ENCODE measurements around the gene NCK2.

DNA sequence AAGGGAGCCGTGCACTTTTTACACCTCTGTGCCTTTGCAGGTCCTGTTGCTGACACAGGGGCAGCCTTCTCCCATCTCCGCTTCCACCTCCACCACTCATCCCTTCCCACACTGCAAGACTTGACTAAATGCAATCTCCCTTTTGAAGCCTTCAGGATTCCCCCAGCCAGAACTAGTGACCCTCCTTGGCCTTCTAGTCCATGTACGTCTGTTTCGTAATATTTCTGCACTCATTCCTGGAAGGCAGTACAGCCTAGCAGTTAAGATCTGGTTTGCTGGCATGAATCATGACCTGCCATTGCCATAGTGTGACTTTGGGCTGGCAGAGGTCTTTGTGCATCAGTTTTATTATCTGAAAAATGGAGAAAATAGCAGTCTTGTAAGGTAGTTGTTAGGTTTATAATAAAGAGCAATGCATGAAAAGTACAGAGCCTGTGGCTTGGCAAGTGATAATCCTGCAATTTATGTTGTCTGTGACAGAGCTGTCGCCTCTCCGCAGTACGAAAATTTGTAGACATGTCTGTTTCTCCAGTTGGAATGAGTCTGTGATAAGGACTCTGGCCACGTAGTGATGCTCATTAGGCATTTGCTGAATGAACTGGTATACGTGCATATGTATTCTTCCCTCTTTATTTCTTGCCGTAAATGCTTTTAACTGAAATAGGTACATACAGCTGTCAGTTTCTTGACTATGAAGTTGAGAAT is 36.7 kb downstream of the NCK2 start:
- TF ChIP-seq HDAC2 (IDR thresholded peaks at IDR 0.05) (no peak), BCL11A (IDR thresholded peaks at IDR 0.05; ENCODE audit: low read depth, low read length) (no peak)
- TF ChIP-seq, protein P1, sequence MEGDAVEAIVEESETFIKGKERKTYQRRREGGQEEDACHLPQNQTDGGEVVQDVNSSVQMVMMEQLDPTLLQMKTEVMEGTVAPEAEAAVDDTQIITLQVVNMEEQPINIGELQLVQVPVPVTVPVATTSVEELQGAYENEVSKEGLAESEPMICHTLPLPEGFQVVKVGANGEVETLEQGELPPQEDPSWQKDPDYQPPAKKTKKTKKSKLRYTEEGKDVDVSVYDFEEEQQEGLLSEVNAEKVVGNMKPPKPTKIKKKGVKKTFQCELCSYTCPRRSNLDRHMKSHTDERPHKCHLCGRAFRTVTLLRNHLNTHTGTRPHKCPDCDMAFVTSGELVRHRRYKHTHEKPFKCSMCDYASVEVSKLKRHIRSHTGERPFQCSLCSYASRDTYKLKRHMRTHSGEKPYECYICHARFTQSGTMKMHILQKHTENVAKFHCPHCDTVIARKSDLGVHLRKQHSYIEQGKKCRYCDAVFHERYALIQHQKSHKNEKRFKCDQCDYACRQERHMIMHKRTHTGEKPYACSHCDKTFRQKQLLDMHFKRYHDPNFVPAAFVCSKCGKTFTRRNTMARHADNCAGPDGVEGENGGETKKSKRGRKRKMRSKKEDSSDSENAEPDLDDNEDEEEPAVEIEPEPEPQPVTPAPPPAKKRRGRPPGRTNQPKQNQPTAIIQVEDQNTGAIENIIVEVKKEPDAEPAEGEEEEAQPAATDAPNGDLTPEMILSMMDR (IDR thresholded peaks at IDR 0.05 in 2 of 3, conservative IDR thresholded peaks at IDR 0.05 in 1 of 3; ENCODE audit: control insufficient read depth in 2 of 3, extremely low read depth in 1 of 3, insufficient read depth in 1 of 3, low read depth in 3 of 3, low read length in 3 of 3): no peak
- TF ChIP-seq, protein P2, sequence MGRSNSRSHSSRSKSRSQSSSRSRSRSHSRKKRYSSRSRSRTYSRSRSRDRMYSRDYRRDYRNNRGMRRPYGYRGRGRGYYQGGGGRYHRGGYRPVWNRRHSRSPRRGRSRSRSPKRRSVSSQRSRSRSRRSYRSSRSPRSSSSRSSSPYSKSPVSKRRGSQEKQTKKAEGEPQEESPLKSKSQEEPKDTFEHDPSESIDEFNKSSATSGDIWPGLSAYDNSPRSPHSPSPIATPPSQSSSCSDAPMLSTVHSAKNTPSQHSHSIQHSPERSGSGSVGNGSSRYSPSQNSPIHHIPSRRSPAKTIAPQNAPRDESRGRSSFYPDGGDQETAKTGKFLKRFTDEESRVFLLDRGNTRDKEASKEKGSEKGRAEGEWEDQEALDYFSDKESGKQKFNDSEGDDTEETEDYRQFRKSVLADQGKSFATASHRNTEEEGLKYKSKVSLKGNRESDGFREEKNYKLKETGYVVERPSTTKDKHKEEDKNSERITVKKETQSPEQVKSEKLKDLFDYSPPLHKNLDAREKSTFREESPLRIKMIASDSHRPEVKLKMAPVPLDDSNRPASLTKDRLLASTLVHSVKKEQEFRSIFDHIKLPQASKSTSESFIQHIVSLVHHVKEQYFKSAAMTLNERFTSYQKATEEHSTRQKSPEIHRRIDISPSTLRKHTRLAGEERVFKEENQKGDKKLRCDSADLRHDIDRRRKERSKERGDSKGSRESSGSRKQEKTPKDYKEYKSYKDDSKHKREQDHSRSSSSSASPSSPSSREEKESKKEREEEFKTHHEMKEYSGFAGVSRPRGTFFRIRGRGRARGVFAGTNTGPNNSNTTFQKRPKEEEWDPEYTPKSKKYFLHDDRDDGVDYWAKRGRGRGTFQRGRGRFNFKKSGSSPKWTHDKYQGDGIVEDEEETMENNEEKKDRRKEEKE (IDR thresholded peaks at IDR 0.05): no peak

All from GM12878 (cell line).